ENCODE data around the gene PAK3. TPM values are rescaled to one million over a fixed set of nuclear protein-coding genes. Genes with fewer than 3 reads are reported as not detected.

PAK3 gene
- total RNA-seq, 4 donors from 2014 or later: 0.10 to 0.29 (median 0.26) TPM; not detected in 1

- no peak for TF ChIP-seq CTCF (IDR thresholded peaks at IDR 0.05 in 4 of 5, conservative IDR thresholded peaks at IDR 0.05 in 1 of 5)
- no peak for TF ChIP-seq POLR2A (IDR thresholded peaks at IDR 0.05)
- Histone ChIP-seq H3K9me3 (no peaks in the 10 kb centered on the region), H3K4me1 (no peaks in the 10 kb centered on the region), H3K27ac (no peak overlapping the region), H3K27me3 (peaks cover 0 to 6% (median 4%) of the 10 kb centered on the region in 3 donors), H3K4me3 (no peak overlapping the region), H3K36me3 (no peaks in the 10 kb centered on the region)
- DNase-seq (no peak), ATAC-seq (no peak)
- in situ Hi-C loops (cut with MboI; ENCODE audit: low sequenced_read_pairs in 4 of 4): no loop called here
- intact Hi-C loops (cut with DNase I; ENCODE audit: low total_unique reads): no loop called here
Measured at GRCh38 chrX:111262086-111262485, 166.1 kb downstream of the PAK3 start.

DNA sequence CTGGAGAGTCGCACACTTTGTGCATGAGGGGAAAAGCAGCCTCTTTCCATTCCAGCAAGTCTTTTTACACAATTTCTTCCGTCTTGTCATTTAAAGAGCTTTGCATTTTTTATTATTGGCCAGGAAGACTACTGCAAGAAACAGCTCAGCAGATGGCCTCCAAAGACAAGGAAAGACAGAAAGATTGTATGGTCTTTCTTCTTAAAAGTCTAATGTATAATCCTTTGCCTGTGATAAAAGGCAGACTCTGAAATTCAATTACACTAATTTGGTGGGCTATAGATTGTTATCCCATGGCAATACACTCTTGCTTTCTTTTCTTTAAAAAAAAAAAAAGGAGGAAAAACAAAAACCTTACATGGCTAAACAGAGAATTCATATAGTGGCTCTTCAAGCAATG is 168.4 kb downstream of the PAK3 start:
- DNase-seq (no peak), ATAC-seq (no peak)
- no peaks in the 10 kb centered on the region for H3K4me1 ChIP-seq
- H3K4me3 ChIP-seq: no peak overlapping the region
- H3K9me3 ChIP-seq: no peaks in the 10 kb centered on the region
- intact Hi-C loops (cut with DNase I; ENCODE audit: low total_unique reads) (no loop called here), in situ Hi-C loops (cut with MboI; ENCODE audit: low sequenced_read_pairs in 4 of 4) (no loop called here)
- H3K27ac ChIP-seq: no peak overlapping the region
- peaks cover 0 to 6% (median 4%) of the 10 kb centered on the region in 3 donors for H3K27me3 ChIP-seq
- H3K36me3 ChIP-seq: no peaks in the 10 kb centered on the region
- TF ChIP-seq POLR2A (IDR thresholded peaks at IDR 0.05): no peak
- TF ChIP-seq CTCF (IDR thresholded peaks at IDR 0.05 in 4 of 5, conservative IDR thresholded peaks at IDR 0.05 in 1 of 5): no peak

DNA sequence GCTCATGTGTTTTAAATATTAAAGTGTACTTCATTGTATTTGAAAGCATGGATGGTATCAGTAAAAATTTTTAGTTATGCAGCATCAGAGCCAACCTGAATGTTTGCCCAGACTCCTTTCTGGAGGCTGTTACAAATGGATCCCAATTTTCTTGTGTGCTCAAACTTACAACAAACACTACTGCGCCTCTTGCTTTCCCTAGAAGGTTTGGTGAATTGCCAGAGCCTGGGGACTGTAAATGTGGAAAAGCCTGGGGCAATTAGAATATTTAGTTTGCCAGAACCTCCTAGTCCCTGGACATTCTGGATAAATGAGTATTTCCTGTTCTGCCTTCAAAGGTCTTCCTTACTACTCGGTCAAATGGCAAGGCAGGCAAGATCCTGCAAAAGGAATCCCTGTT is 169.5 kb downstream of the PAK3 start:
- Histone ChIP-seq H3K4me3 (no peak overlapping the region), H3K27me3 (peaks cover 0 to 4% (median 3%) of the 10 kb centered on the region in 3 donors), H3K36me3 (no peaks in the 10 kb centered on the region), H3K4me1 (no peaks in the 10 kb centered on the region), H3K27ac (no peak overlapping the region), H3K9me3 (no peaks in the 10 kb centered on the region)
- ATAC-seq (no peak), DNase-seq (no peak)
- intact Hi-C loops (cut with DNase I; ENCODE audit: low total_unique reads) (no loop called here), in situ Hi-C loops (cut with MboI; ENCODE audit: low sequenced_read_pairs in 4 of 4) (no loop called here)
- TF ChIP-seq POLR2A (IDR thresholded peaks at IDR 0.05) (no peak), CTCF (IDR thresholded peaks at IDR 0.05 in 4 of 5, conservative IDR thresholded peaks at IDR 0.05 in 1 of 5) (no peak)

GRCh38 chrX:111268506-111268905 is 172.5 kb downstream of the PAK3 start:
- Histone ChIP-seq H3K27me3 (no peaks in the 10 kb centered on the region), H3K4me3 (no peak overlapping the region), H3K4me1 (no peaks in the 10 kb centered on the region), H3K36me3 (no peaks in the 10 kb centered on the region), H3K9me3 (no peaks in the 10 kb centered on the region), H3K27ac (no peak overlapping the region)
- no peak for ATAC-seq
- intact Hi-C loops (cut with DNase I; ENCODE audit: low total_unique reads) (no loop called here), in situ Hi-C loops (cut with MboI; ENCODE audit: low sequenced_read_pairs in 4 of 4) (no loop called here)
- TF ChIP-seq CTCF (IDR thresholded peaks at IDR 0.05 in 4 of 5, conservative IDR thresholded peaks at IDR 0.05 in 1 of 5) (no peak), POLR2A (IDR thresholded peaks at IDR 0.05) (no peak)
- DNase-seq: no peak

GRCh38 chrX:111270339-111270738 is 174.3 kb downstream of the PAK3 start, which contains the start of gene CAPN6:
TSS of gene CAPN6 (minus strand) at chrX:111270483. CDS start at chrX:111263936, 6,547 bp downstream.
- no peak within 1 kb of the TSS for H3K27ac ChIP-seq
- no peaks in the 10 kb centered on the region for H3K36me3 ChIP-seq
- in situ Hi-C loops (cut with MboI; ENCODE audit: low sequenced_read_pairs in 4 of 4) (no loop called here), intact Hi-C loops (cut with DNase I; ENCODE audit: low total_unique reads) (no loop called here)
- H3K27me3 ChIP-seq: no peaks in the 10 kb centered on the region
- no peak within 1 kb of the TSS for H3K4me3 ChIP-seq
- no peak for TF ChIP-seq CTCF (IDR thresholded peaks at IDR 0.05 in 4 of 5, conservative IDR thresholded peaks at IDR 0.05 in 1 of 5)
- TF ChIP-seq POLR2A (IDR thresholded peaks at IDR 0.05): no peak
- H3K4me1 ChIP-seq: no peaks in the 10 kb centered on the region
- DNase-seq (peak in 1 of 2 donors; percentile 26), ATAC-seq (peak in 1 of 2 donors; percentile 24)
- H3K9me3 ChIP-seq: no peaks in the 10 kb centered on the region

Data from gastrocnemius medialis (tissue), 4 donors.